Skeletal muscle satellite cell (primary cell): ENCODE measurements around the gene WIPF3.
"Not testable (repeated sequence)": the region's sequence is repeated elsewhere in the genome, so short reads cannot be mapped to it uniquely, and the experiment has no call there.

Experiments used
- H3K27me3 ChIP-seq: 2 replicates; pipeline ENCODE4 v1.7.0; 2013; ENCODE audit warnings: low read length; ENCODE audit not compliant: control insufficient read depth, insufficient read depth
- H3K36me3 ChIP-seq: 2 replicates; pipeline ENCODE4 v1.7.0; 2013; ENCODE audit warnings: mild to moderate bottlenecking, control low read depth, low read length; ENCODE audit not compliant: insufficient read depth
- H3K4me1 ChIP-seq: 2 replicates; pipeline ENCODE4 v1.7.0; 2013; ENCODE audit warnings: low read length; ENCODE audit not compliant: control insufficient read depth, insufficient read depth
- H3K4me2 ChIP-seq: 2 replicates; pipeline ENCODE4 v1.7.0; 2013; ENCODE audit warnings: mild to moderate bottlenecking, low read length
- H3K4me3 ChIP-seq: 2 replicates; pipeline ENCODE4 v1.7.0; 2013; ENCODE audit warnings: low read length
- H3K9ac ChIP-seq: 2 replicates; pipeline ENCODE4 v1.7.0; 2013; ENCODE audit warnings: mild to moderate bottlenecking, low read depth, low read length, moderate library complexity
- H3K9me3 ChIP-seq: replicated peaks from 2 replicates; pipeline ENCODE4 v1.7.0; 2013; ENCODE audit warnings: mild to moderate bottlenecking, control low read depth, low read length

Gene WIPF3

DNA sequence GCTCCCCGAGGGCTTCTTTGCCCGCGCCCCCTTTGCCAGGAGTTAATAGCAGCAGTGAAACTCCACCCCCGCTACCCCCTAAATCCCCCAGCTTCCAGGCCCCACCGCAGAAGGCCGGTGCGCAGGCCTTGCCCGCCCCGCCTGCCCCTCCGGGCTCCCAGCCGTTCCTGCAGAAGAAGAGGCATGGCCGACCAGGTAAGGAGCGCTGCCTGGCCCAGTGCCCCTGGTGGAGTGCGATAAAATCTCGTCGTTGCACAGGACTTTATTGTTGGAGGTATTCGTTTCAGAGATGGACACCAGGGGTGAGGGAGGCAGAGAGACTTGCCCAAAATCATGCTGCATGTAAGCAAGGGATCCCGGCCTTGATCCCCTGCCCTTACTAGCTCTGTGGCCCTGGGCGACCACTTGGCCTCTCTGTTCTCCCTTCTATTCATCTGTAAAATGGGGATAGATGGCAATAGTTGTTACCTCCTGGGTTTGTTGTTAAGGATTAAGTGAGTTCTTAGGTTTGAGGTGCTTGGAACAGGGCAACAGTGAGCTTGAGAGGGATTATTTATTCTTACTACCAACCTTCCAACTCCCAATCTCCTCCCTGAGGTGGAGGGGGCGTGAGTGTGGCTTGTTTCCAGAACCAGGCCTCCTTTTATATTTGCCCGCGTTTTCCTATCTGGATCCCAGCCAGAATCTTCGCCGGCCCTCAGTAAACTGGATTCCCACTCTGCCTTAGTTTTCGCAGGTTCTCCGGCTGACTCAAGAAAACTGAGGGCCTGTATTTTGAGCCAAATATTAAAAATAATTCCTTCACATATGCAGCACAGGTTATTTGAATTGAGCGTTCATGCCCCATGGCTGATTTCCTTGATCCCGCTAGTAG, 78.3 kb downstream of the WIPF3 start:
- H3K9ac ChIP-seq, result no peak overlapping the region
- H3K9me3 ChIP-seq, result no peaks in the 10 kb centered on the region
- no peak overlapping the region for H3K4me3 ChIP-seq
- no peaks in the 10 kb centered on the region for H3K36me3 ChIP-seq
- H3K4me2 ChIP-seq, result no peak overlapping the region
- H3K4me1 ChIP-seq, result no peaks in the 10 kb centered on the region
- H3K27me3 ChIP-seq, result no peaks in the 10 kb centered on the region

GRCh38 chr7:29885626-29886025, 79.3 kb downstream of the WIPF3 start:
- no peaks in the 10 kb centered on the region for H3K27me3 ChIP-seq

GRCh38 chr7:29886827-29887226, 80.5 kb downstream of the WIPF3 start:
- Histone ChIP-seq H3K36me3 (no peaks in the 10 kb centered on the region), H3K4me2 (no peak overlapping the region), H3K4me1 (no peaks in the 10 kb centered on the region)

More at GRCh38 chr7:29885626-29886025, 79.3 kb downstream of the WIPF3 start:
- H3K9ac ChIP-seq, result no peak overlapping the region
- H3K36me3 ChIP-seq, result no peaks in the 10 kb centered on the region
- no peak overlapping the region for H3K4me2 ChIP-seq
- no peak overlapping the region for H3K4me3 ChIP-seq
- H3K4me1 ChIP-seq, result no peaks in the 10 kb centered on the region
- no peaks in the 10 kb centered on the region for H3K9me3 ChIP-seq

DNA sequence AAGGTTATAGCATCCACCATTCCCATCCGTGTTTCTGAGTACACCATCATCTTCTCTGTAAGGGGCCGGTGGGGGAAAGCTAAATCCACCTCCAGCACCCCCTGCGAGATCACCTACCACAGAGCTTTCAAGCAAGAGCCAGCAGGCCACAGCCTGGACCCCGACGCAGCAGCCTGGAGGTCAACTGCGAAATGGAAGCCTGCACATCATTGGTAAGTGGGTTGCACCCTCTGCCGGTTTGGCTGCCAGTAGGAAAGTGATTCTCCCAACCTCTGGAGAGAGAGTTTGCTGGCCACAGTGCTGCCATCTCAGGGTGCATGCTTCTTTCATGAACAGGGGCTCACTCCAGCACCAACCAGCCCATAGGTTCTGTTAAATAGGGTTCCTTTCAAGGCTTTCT, 81.7 kb downstream of the WIPF3 start:
- Histone ChIP-seq H3K27me3 (no peaks in the 10 kb centered on the region), H3K9me3 (no peaks in the 10 kb centered on the region), H3K36me3 (no peaks in the 10 kb centered on the region), H3K4me3 (no peak overlapping the region), H3K4me1 (no peaks in the 10 kb centered on the region), H3K4me2 (no peak overlapping the region), H3K9ac (no peak overlapping the region)

More at GRCh38 chr7:29886827-29887226, 80.5 kb downstream of the WIPF3 start:
- Histone ChIP-seq H3K9me3 (no peaks in the 10 kb centered on the region), H3K27me3 (no peaks in the 10 kb centered on the region), H3K9ac (no peak overlapping the region), H3K4me3 (no peak overlapping the region)

DNA sequence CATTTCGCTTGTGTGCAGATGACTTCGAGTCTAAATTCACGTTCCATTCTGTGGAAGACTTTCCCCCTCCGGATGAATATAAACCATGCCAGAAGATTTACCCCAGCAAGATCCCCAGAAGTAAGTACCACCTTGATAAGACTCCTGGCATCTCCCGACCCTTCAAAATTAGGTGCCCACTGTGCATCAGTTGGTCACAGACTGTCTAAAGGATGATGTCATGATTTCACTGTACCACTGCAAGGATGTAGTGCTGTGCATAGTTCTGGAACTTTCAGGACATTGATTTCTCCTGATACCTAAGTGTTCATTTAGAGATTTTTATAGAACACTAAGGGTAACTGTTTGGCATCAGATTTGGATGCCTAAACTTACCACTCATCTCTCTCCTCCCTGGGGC, 83.0 kb downstream of the WIPF3 start:
- no peak overlapping the region for H3K4me2 ChIP-seq
- H3K27me3 ChIP-seq, result no peaks in the 10 kb centered on the region
- H3K36me3 ChIP-seq, result no peaks in the 10 kb centered on the region
- no peak overlapping the region for H3K9ac ChIP-seq
- H3K9me3 ChIP-seq, result no peaks in the 10 kb centered on the region
- no peak overlapping the region for H3K4me3 ChIP-seq
- H3K4me1 ChIP-seq, result no peaks in the 10 kb centered on the region

DNA sequence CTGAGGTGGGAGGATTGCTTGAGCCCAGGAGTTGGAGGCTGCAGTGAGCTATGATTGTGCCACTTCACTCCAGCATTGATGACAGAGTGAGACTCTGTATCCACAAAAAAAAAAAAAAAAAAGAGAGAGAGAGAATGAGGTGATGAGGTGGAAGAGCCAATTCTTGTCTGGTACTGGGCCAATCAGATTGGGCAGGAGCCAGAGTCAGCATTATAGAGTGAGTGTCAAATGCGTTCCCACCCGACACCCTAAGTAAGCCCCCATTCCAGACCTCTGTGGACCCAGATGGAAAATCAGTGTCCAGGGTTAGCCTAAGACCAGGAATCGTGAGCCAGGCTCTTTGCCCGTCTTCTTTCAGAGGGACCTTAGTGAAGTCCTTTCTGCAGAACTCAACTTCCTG, 83.9 kb downstream of the WIPF3 start:
- Histone ChIP-seq H3K9me3 (no peaks in the 10 kb centered on the region), H3K36me3 (no peaks in the 10 kb centered on the region), H3K4me2 (no peak overlapping the region), H3K4me1 (no peaks in the 10 kb centered on the region), H3K9ac (no peak overlapping the region), H3K27me3 (no peaks in the 10 kb centered on the region), H3K4me3 (no peak overlapping the region)

GRCh38 chr7:29890786-29891185, 84.5 kb downstream of the WIPF3 start:
- H3K9ac ChIP-seq, H3K36me3 ChIP-seq, H3K4me2 ChIP-seq, H3K9me3 ChIP-seq, H3K27me3 ChIP-seq, H3K4me3 ChIP-seq, H3K4me1 ChIP-seq: not testable (repeated sequence)

- Histone ChIP-seq H3K4me1 (no peaks in the 10 kb centered on the region), H3K27me3 (no peaks in the 10 kb centered on the region), H3K4me3 (no peak overlapping the region), H3K9ac (no peak overlapping the region), H3K9me3 (no peaks in the 10 kb centered on the region), H3K36me3 (no peaks in the 10 kb centered on the region), H3K4me2 (no peak overlapping the region)
Observed at GRCh38 chr7:29891766-29892165, 85.5 kb downstream of the WIPF3 start.

DNA sequence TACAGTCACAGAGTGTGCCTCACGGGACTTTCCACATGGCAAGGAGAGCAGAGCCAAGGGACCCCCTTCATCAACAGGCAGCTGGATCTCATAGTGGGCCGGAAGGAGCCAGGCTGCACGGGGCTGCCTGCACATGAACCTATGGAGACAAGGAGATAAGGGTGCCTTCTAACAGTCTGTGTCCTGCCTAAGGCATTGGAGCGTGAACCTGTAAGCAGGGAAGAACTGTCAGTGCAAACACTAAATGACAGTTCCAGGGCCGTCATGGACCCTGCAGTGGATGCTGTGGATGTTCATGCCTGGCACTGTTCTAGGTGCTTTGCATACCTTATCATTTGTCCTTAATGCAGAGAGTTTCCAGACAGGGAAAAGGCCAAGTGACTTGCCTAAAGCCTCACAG, 85.9 kb downstream of the WIPF3 start:
- no peak overlapping the region for H3K4me3 ChIP-seq
- H3K9ac ChIP-seq, result no peak overlapping the region
- H3K9me3 ChIP-seq, result no peaks in the 10 kb centered on the region
- H3K27me3 ChIP-seq, result no peaks in the 10 kb centered on the region
- no peaks in the 10 kb centered on the region for H3K36me3 ChIP-seq
- no peaks in the 10 kb centered on the region for H3K4me1 ChIP-seq
- H3K4me2 ChIP-seq, result no peak overlapping the region

- Histone ChIP-seq H3K4me2 (no peak overlapping the region), H3K4me3 (no peak overlapping the region), H3K27me3 (no peaks in the 10 kb centered on the region), H3K9me3 (no peaks in the 10 kb centered on the region), H3K9ac (no peak overlapping the region), H3K4me1 (no peaks in the 10 kb centered on the region), H3K36me3 (no peaks in the 10 kb centered on the region)
Observed at GRCh38 chr7:29893351-29893965, 87.2 kb downstream of the WIPF3 start.

- no peaks in the 10 kb centered on the region for H3K9me3 ChIP-seq
- no peak overlapping the region for H3K4me2 ChIP-seq
- no peaks in the 10 kb centered on the region for H3K4me1 ChIP-seq
- H3K27me3 ChIP-seq, result no peaks in the 10 kb centered on the region
- no peak overlapping the region for H3K9ac ChIP-seq
- no peak overlapping the region for H3K4me3 ChIP-seq
- no peaks in the 10 kb centered on the region for H3K36me3 ChIP-seq
Observed at GRCh38 chr7:29894256-29894655, 87.9 kb downstream of the WIPF3 start.

GRCh38 chr7:29895559-29895958, 89.3 kb downstream of the WIPF3 start:
- Histone ChIP-seq H3K4me2 (no peak overlapping the region), H3K4me3 (no peak overlapping the region), H3K27me3 (no peaks in the 10 kb centered on the region), H3K9me3 (no peaks in the 10 kb centered on the region), H3K36me3 (no peaks in the 10 kb centered on the region), H3K4me1 (no peaks in the 10 kb centered on the region), H3K9ac (no peak overlapping the region)
